Neuronal stem cell (in vitro differentiated cells): ENCODE data around the gene CERS1.

Source experiments
- DNase-seq: peaks from one replicate; pipeline ENCODE4 v3.0.0-alpha.2; 2013; ENCODE audit warnings: low spot score
- H2AFZ ChIP-seq: one replicate; pipeline ENCODE4 v1.6.1; 2013; ENCODE audit warnings: mild to moderate bottlenecking, low read length, inconsistent platforms
- H2AK5ac ChIP-seq: 2 replicates; pipeline ENCODE4 v1.6.1; 2013; ENCODE audit warnings: low read depth, mild to moderate bottlenecking, inconsistent platforms, low read length, moderate library complexity, mixed read lengths
- H2BK120ac ChIP-seq: 2 replicates; pipeline ENCODE4 v1.6.1; 2013; ENCODE audit warnings: low read depth, mild to moderate bottlenecking, inconsistent platforms, low read length, moderate library complexity, mixed read lengths
- H2BK12ac ChIP-seq: one replicate; pipeline ENCODE4 v1.6.1; 2013; ENCODE audit warnings: low read length, inconsistent platforms
- H2BK15ac ChIP-seq: 2 replicates; pipeline ENCODE4 v1.6.1; 2013; ENCODE audit warnings: mild to moderate bottlenecking, low read length, inconsistent platforms, mixed read lengths
- H2BK5ac ChIP-seq: one replicate; pipeline ENCODE4 v1.6.1; 2013; ENCODE audit warnings: inconsistent platforms, mild to moderate bottlenecking, low read length, moderate library complexity
- H3K14ac ChIP-seq: one replicate; pipeline ENCODE4 v1.6.1; 2013; ENCODE audit warnings: low read length, inconsistent platforms
- H3K18ac ChIP-seq: 2 replicates; pipeline ENCODE4 v1.6.1; 2013; ENCODE audit warnings: low read length, inconsistent platforms
- H3K23ac ChIP-seq: 2 replicates; pipeline ENCODE4 v1.6.1; 2013; ENCODE audit warnings: low read depth, mild to moderate bottlenecking, mixed read lengths, low read length, inconsistent platforms; ENCODE audit not compliant: poor library complexity
- H3K27ac ChIP-seq: replicated peaks from 3 replicates; pipeline ENCODE4 v1.5.1; 2013; ENCODE audit warnings: low read length, inconsistent platforms
- H3K27me3 ChIP-seq, 3 experiments: 2 replicates each; pipeline ENCODE4 v1.6.1; 2013; ENCODE audit warnings: low read length in 3 of 3, mild to moderate bottlenecking in 2 of 3, inconsistent platforms in 1 of 3, low read depth in 1 of 3, mixed read lengths in 1 of 3, moderate library complexity in 1 of 3; ENCODE audit not compliant: control insufficient read depth in 3 of 3, insufficient read depth in 3 of 3
- H3K36me3 ChIP-seq, 2 donors: replicated peaks in 1 of 2; 2 replicates each; pipeline ENCODE4 v1.6.1; 2013; ENCODE audit warnings: low read length in 2 of 2; ENCODE audit not compliant: control insufficient read depth in 2 of 2, insufficient read depth in 2 of 2
- H3K4ac ChIP-seq: 2 replicates; pipeline ENCODE4 v1.6.1; 2013; ENCODE audit warnings: inconsistent platforms, mild to moderate bottlenecking, low read length, moderate library complexity
- H3K4me1 ChIP-seq, 2 donors: 1 replicate in 1 of 2; 2 replicates in 1 of 2; pipeline ENCODE4 v1.6.1; 2013; ENCODE audit warnings: low read length in 2 of 2, low read depth in 1 of 2; ENCODE audit not compliant: control insufficient read depth in 2 of 2, insufficient read depth in 1 of 2
- H3K4me2 ChIP-seq: one replicate; pipeline ENCODE4 v1.6.1; 2013; ENCODE audit warnings: mild to moderate bottlenecking, low read length, inconsistent platforms; ENCODE audit not compliant: insufficient read depth, poor library complexity, severe bottlenecking
- H3K4me3 ChIP-seq, 2 donors: 2 replicates each; pipeline ENCODE4 v1.5.1; 2013; ENCODE audit warnings: low read length in 2 of 2, mild to moderate bottlenecking in 2 of 2, inconsistent platforms in 1 of 2, moderate library complexity in 1 of 2
- H3K79me1 ChIP-seq: one replicate; pipeline ENCODE4 v1.6.1; 2013; ENCODE audit warnings: low read depth, mild to moderate bottlenecking, inconsistent platforms, low read length, moderate library complexity
- H3K9ac ChIP-seq: one replicate; pipeline ENCODE4 v1.6.1; 2013; ENCODE audit warnings: mild to moderate bottlenecking, low read depth, low read length, inconsistent platforms; ENCODE audit not compliant: poor library complexity
- H3K9me3 ChIP-seq, 2 donors: replicated peaks in 1 of 2; 2 replicates each; pipeline versions ENCODE3 to v1.6.1; 2013; ENCODE audit warnings: low read length in 2 of 2, mild to moderate bottlenecking in 2 of 2, inconsistent platforms in 1 of 2, low read depth in 1 of 2, mixed read lengths in 1 of 2, moderate library complexity in 1 of 2; ENCODE audit not compliant: control insufficient read depth in 2 of 2, insufficient read depth in 1 of 2
- H4K8ac ChIP-seq: one replicate; pipeline ENCODE4 v1.6.1; 2013; ENCODE audit warnings: low read depth, mild to moderate bottlenecking, inconsistent platforms, low read length, moderate library complexity
- H4K91ac ChIP-seq: one replicate; pipeline ENCODE4 v1.6.1; 2013; ENCODE audit warnings: low read length, low read depth, mild to moderate bottlenecking, inconsistent platforms; ENCODE audit not compliant: poor library complexity
- WGBS, 2 donors: extraction: QIAGEN DNeasy Blood & Tissue Kit; methylation state at CpG; one replicate each; pipeline ENCODE4 v1.1.7; 2013; ENCODE audit warnings: missing lambda C conversion rate in 2 of 2, mixed read lengths in 1 of 2; ENCODE audit not compliant: insufficient read length in 2 of 2, insufficient replicate concordance in 1 of 2; ENCODE audit errors: extremely low coverage in 2 of 2; 5-methylcytosine and 5-hydroxymethylcytosine counted together

CERS1 gene

DNA sequence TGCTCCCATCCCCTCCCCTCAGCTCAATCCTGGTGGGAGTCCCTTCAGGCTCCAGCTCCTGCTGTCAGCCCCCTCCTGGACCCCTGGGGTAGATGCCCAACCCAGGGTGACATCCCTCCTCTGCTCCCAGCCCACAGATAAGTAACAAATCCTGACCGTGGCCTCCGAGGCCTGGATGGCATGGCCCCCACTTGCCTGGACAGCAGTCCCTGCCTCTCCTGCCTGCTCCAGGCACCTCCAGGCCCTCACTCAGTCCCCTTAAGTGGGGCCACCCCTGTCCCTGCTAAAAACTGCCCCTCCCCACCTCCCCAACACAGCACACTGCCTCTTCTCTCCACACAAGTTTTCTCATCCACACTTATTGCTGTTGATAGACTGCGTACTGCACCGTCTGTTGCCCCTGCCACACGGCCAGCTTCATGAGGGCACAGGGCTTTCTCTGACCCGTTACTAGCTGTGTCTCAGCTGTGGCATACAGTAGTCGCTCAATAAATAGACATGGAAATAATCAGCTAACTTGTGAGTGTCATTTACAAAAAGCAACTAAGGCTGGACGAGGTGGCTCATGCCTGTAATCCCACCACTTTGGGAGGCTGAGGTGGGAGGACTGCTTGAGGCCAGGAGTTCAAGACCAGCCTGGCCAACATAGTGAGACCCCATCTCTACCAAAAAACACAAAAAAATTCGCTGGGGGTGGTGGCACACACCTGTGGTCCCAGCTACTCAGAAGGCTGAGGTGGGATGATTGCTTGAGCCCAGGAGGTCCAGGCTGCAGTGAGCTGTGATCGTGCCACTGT, 5.8 kb downstream of the CERS1 start:
- no peak overlapping the region for H2BK15ac ChIP-seq
- no peak overlapping the region for H3K4me3 ChIP-seq
- H3K9me3 ChIP-seq, result peaks cover 0 to 5% of the 10 kb centered on the region in 2 donors
- H4K91ac ChIP-seq, result no peak overlapping the region
- DNase-seq, result no peak
- no peak overlapping the region for H2BK120ac ChIP-seq
- H3K4me2 ChIP-seq, result no peak overlapping the region
- peaks cover 11 to 12% of the 10 kb centered on the region in 2 donors for H3K4me1 ChIP-seq
- H3K18ac ChIP-seq, result no peak overlapping the region
- no peak overlapping the region for H4K8ac ChIP-seq
- no peak overlapping the region for H2BK5ac ChIP-seq
- H3K9ac ChIP-seq, result no peak overlapping the region
- H3K27ac ChIP-seq, result no peak overlapping the region
- H3K79me1 ChIP-seq, result peaks cover 2% of the 10 kb centered on the region
- H2AK5ac ChIP-seq, result no peak overlapping the region
- H3K27me3 ChIP-seq, result peaks cover 0 to 3% (median 0%) of the 10 kb centered on the region in 3 experiments
- peaks cover 20 to 60% of the 10 kb centered on the region in 2 donors for H3K36me3 ChIP-seq
- no peak overlapping the region for H3K23ac ChIP-seq
- H3K14ac ChIP-seq, result peak overlapping the region; percentile 38
- no CpG with 5 or more reads among the region's 10 CpGs for WGBS, 2 donors
- no peak overlapping the region for H3K4ac ChIP-seq
- H2AFZ ChIP-seq, result no peak overlapping the region
- H2BK12ac ChIP-seq, result no peak overlapping the region

DNA sequence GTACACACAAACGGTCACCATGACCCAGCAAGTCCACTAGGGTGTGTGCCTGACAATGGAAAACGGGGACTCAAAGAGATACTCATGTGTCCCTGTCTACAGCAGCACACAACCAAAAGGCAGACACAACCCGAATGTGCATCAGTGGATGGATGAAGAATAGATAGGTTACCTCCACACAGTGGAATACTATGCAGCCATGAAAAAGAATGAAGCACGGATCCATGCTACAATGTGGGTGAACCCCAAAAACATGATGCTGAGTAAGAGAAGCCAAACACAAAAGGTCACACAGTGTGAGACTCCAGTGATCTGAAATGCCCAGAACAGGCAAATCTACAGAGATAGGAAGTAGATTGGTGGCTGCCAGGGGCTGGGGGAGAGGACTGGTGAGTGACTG, 9.0 kb downstream of the CERS1 start:
- no peak overlapping the region for H2AFZ ChIP-seq
- no peak overlapping the region for H2BK15ac ChIP-seq
- peaks cover 0 to 5% of the 10 kb centered on the region in 2 donors for H3K9me3 ChIP-seq
- H3K4ac ChIP-seq, result no peak overlapping the region
- H3K9ac ChIP-seq, result no peak overlapping the region
- H3K23ac ChIP-seq, result no peak overlapping the region
- H3K27me3 ChIP-seq, result peaks cover 0 to 3% (median 0%) of the 10 kb centered on the region in 3 experiments
- H3K4me3 ChIP-seq, result no peak overlapping the region
- H4K8ac ChIP-seq, result no peak overlapping the region
- H3K14ac ChIP-seq, result no peak overlapping the region
- no peak overlapping the region for H2AK5ac ChIP-seq
- H2BK12ac ChIP-seq, result no peak overlapping the region
- no peak overlapping the region for H2BK120ac ChIP-seq
- H3K18ac ChIP-seq, result no peak overlapping the region
- peaks cover 2% of the 10 kb centered on the region for H3K79me1 ChIP-seq
- no CpG with 5 or more reads among the region's 4 CpGs for WGBS, 2 donors
- H3K4me1 ChIP-seq, result no peaks in the 10 kb centered on the region
- H3K36me3 ChIP-seq, result peaks cover 25 to 69% of the 10 kb centered on the region in 2 donors
- no peak overlapping the region for H3K27ac ChIP-seq
- no peak overlapping the region for H3K4me2 ChIP-seq
- DNase-seq, result no peak
- H4K91ac ChIP-seq, result no peak overlapping the region
- no peak overlapping the region for H2BK5ac ChIP-seq

DNA sequence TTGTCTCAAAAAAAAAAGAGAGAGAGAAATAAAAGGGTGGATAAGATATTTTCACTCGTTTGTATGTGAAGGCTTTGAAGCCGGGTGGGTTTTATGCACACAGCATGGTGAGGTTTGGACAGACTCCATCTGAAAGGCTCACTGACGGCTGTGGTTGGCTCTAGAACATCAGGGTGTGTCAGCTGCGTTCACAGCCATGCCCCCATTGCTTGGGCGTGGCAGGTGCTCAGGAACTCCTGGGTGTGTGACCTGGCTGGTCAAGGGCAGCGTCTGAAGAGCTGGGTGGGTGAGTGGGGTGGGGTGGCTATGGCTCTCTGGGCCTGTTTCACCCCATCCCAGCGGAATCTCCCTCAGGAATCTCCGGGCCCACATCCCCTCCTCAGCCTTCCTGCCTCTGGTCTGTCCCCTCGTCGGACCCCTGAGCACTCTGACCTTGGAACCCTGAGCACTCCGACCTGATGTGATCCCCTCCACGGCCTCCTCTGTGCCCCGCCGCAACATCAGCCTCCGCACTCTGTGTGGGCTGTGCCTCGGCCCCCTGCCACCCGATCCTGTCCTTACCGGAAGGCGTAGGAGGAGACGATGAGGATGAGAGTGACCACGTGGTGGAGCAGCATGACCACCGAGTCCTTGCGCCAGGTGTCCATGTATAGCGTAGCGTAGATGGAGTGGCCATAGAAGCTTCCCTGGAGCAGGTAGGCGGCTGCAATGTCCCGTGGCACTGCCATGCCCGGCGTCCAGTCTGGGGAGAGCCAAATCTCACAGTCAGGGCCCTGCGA, 12.2 kb downstream of the CERS1 start:
- DNase-seq, result no peak
- H3K4ac ChIP-seq, result no peak overlapping the region
- WGBS, 2 donors, result no CpG with 5 or more reads among the region's 30 CpGs
- no peak overlapping the region for H2BK120ac ChIP-seq
- H3K79me1 ChIP-seq, result no peaks in the 10 kb centered on the region
- H2AFZ ChIP-seq, result no peak overlapping the region
- no peak overlapping the region for H4K8ac ChIP-seq
- no peak overlapping the region for H4K91ac ChIP-seq
- H3K9ac ChIP-seq, result no peak overlapping the region
- H3K27ac ChIP-seq, result no peak overlapping the region
- no peak overlapping the region for H2BK5ac ChIP-seq
- H3K18ac ChIP-seq, result peak overlapping the region; percentile 38
- H2AK5ac ChIP-seq, result no peak overlapping the region
- no peak overlapping the region for H3K14ac ChIP-seq
- H3K4me3 ChIP-seq, result no peak overlapping the region
- H2BK15ac ChIP-seq, result no peak overlapping the region
- peaks cover 43 to 73% of the 10 kb centered on the region in 2 donors for H3K36me3 ChIP-seq
- H3K27me3 ChIP-seq, result peaks cover 0 to 3% (median 0%) of the 10 kb centered on the region in 3 experiments
- no peak overlapping the region for H3K4me2 ChIP-seq
- no peak overlapping the region for H3K23ac ChIP-seq
- no peak overlapping the region for H2BK12ac ChIP-seq
- no peaks in the 10 kb centered on the region for H3K4me1 ChIP-seq
- H3K9me3 ChIP-seq, result peaks cover 0 to 11% of the 10 kb centered on the region in 2 donors

DNA sequence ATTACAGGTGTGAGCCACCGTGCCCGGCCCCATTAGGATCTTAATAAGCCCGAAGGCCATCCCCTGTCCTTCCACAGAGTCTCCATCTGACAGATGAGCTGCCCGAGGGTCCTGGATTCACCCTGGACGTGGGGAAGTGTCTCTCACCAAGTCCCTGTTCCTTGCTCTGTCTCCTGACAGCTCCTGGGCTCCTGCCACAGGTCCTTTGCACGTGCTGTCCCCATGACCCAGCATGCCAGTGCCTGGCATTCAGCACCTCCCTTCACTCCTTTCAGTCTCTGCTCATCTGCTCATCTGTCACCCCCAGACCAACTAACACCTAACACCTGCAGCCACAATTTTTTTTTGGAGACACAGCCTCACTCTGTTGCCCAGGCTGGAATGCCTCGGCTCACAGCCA, 14.5 kb downstream of the CERS1 start:
- Histone ChIP-seq H3K27ac (no peak overlapping the region), H2BK5ac (no peak overlapping the region), H3K18ac (no peak overlapping the region), H3K36me3 (peaks cover 47 to 80% of the 10 kb centered on the region in 2 donors), H3K4me1 (no peaks in the 10 kb centered on the region), H3K4me2 (no peak overlapping the region), H3K27me3 (no peaks in the 10 kb centered on the region), H2AK5ac (no peak overlapping the region), H2BK120ac (no peak overlapping the region), H3K9me3 (peaks cover 9 to 15% of the 10 kb centered on the region in 2 donors), H3K4me3 (no peak overlapping the region), H2BK15ac (no peak overlapping the region), H3K14ac (no peak overlapping the region), H2BK12ac (no peak overlapping the region), H3K9ac (no peak overlapping the region), H4K8ac (no peak overlapping the region), H3K79me1 (no peaks in the 10 kb centered on the region), H3K23ac (no peak overlapping the region), H4K91ac (no peak overlapping the region), H3K4ac (no peak overlapping the region), H2AFZ (no peak overlapping the region)
- no CpG with 5 or more reads among the region's 7 CpGs for WGBS, 2 donors
- no peak for DNase-seq
